SK-N-SH treated with all-trans-retinoic acid at 6 μM for 48 hours (cell line): Measurements from ENCODE around the gene ELF1.

Experiments used
- ATAC-seq: fragments of 200-7000 bp; cut with Tn5 transposase; 3 replicates; pipeline ENCODE4 v1.9.1; 2020; ENCODE audit warnings: mild to moderate bottlenecking, moderate library complexity
- ARNTL ChIP-seq: fragments of 450-650 bp; formaldehyde crosslinking; IDR thresholded peaks from 2 replicates; pipeline ENCODE4 v1.5.0; 2020; ENCODE audit warnings: low read depth, mild to moderate bottlenecking, moderate library complexity, borderline replicate concordance
- BACH2 ChIP-seq: fragments of 250-450 bp; sonication (Bioruptor Pico); IDR thresholded peaks from 2 replicates; pipeline ENCODE4 v1.9.0; 2021; ENCODE audit warnings: mild to moderate bottlenecking, borderline replicate concordance
- CSDC2 ChIP-seq: fragments of 250-450 bp; sonication (Bioruptor Pico); IDR thresholded peaks from 2 replicates; pipeline ENCODE4 v1.5.0; 2020; ENCODE audit warnings: mild to moderate bottlenecking, moderate library complexity
- ESRRG ChIP-seq: fragments of 250-450 bp; sonication (Bioruptor Pico); IDR thresholded peaks from 2 replicates; pipeline ENCODE4 v1.6.1; 2021; ENCODE audit warnings: mild to moderate bottlenecking
- GLIS3 ChIP-seq: fragments of 250-450 bp; sonication (Bioruptor Pico); IDR thresholded peaks from 2 replicates; pipeline ENCODE4 v1.5.0; 2020; ENCODE audit warnings: mild to moderate bottlenecking, moderate library complexity
- OSR1 ChIP-seq: fragments of 250-450 bp; sonication (Bioruptor Pico); IDR thresholded peaks from 2 replicates; pipeline ENCODE4 v1.8.0; 2022; ENCODE audit warnings: moderate library complexity, mild to moderate bottlenecking, inconsistent platforms
- PPARA ChIP-seq: fragments of 250-450 bp; sonication (Bioruptor Pico); IDR thresholded peaks from 2 replicates; pipeline ENCODE4 v1.5.0; 2020; ENCODE audit warnings: mild to moderate bottlenecking, borderline replicate concordance
- RARB ChIP-seq: fragments of 250-450 bp; sonication (Bioruptor Pico); IDR thresholded peaks from 2 replicates; pipeline ENCODE4 v1.8.0; 2021; ENCODE audit warnings: mild to moderate bottlenecking, moderate library complexity
- SNAI2 ChIP-seq: fragments of 250-450 bp; sonication (Bioruptor Pico); IDR thresholded peaks from 2 replicates; pipeline ENCODE4 v1.5.0; 2020; ENCODE audit warnings: mild to moderate bottlenecking, moderate library complexity
- TCF4 ChIP-seq: fragments of 250-450 bp; sonication (Bioruptor Pico); IDR thresholded peaks from 2 replicates; pipeline ENCODE4 v1.8.0; 2021; ENCODE audit warnings: mild to moderate bottlenecking, moderate library complexity, borderline replicate concordance
- TOX ChIP-seq: fragments of 250-450 bp; sonication (Bioruptor Pico); IDR thresholded peaks from 2 replicates; pipeline ENCODE4 v1.8.0; 2021; ENCODE audit warnings: mild to moderate bottlenecking, moderate library complexity, borderline replicate concordance
- ZC3H10 ChIP-seq: fragments of 250-450 bp; sonication (Bioruptor Pico); IDR thresholded peaks from 2 replicates; pipeline ENCODE4 v1.5.1; 2021; ENCODE audit warnings: mild to moderate bottlenecking, moderate library complexity
- ZFP3 ChIP-seq: fragments of 250-450 bp; sonication (Bioruptor Pico); IDR thresholded peaks from 2 replicates; pipeline ENCODE4 v1.5.0; 2020; ENCODE audit warnings: mild to moderate bottlenecking, moderate library complexity
- ZFP30 ChIP-seq: fragments of 450-650 bp; formaldehyde crosslinking; IDR thresholded peaks from 2 replicates; pipeline ENCODE4 v1.5.0; 2022; ENCODE audit warnings: mild to moderate bottlenecking, moderate library complexity
- ZNF565 ChIP-seq: fragments of 450-650 bp; formaldehyde crosslinking; conservative IDR thresholded peaks from 2 replicates; pipeline ENCODE4 v1.5.0; 2020; ENCODE audit warnings: low read depth, mild to moderate bottlenecking, moderate library complexity
- TF ChIP-seq, protein P1 (sequence below): fragments of 250-450 bp; sonication (Bioruptor Pico); IDR thresholded peaks from 2 replicates; pipeline ENCODE4 v1.8.0; 2021; ENCODE audit warnings: low read depth, mild to moderate bottlenecking, moderate library complexity, borderline replicate concordance
- TF ChIP-seq, protein P2 (sequence below): fragments of 250-450 bp; sonication (Bioruptor Pico); IDR thresholded peaks from 2 replicates; pipeline ENCODE4 v1.8.0; 2020; ENCODE audit warnings: mild to moderate bottlenecking, moderate library complexity, borderline replicate concordance
- TF ChIP-seq, protein P3 (sequence below): fragments of 250-450 bp; sonication (Bioruptor Pico); IDR thresholded peaks from 2 replicates; pipeline ENCODE4 v1.5.0; 2020; ENCODE audit warnings: mild to moderate bottlenecking, moderate library complexity
- TF ChIP-seq, protein P4 (sequence below): fragments of 250-450 bp; sonication (Bioruptor Pico); IDR thresholded peaks from 2 replicates; pipeline ENCODE4 v1.5.1; 2020; ENCODE audit warnings: low read depth, mild to moderate bottlenecking, moderate library complexity

The ELF1 gene

DNA sequence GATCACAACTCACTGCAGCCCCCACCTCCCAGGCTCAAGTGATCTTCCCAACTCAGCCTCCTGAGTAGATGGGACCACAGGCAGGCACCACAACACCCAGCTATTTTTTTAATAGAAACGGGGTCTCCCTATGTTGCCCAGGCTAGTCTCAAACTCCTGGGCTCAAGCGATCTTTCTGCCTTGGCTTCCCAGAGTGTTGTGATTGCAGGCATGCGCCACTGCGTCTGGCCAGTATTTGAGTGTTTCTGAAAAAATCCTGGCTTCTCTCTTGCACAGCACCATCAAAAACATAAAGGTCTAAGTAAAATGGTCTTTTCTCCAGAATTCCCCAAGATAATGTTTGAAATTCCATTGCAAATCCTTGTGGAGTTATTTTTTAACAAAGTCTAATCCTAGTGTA lies 47.8 kb downstream of the ELF1 start:
- no peak for ATAC-seq
- TF ChIP-seq CSDC2 (CRISPR knock-in tag) (no peak), GLIS3 (no peak), ZNF565 (CRISPR knock-in tag) (no peak), ESRRG (CRISPR knock-in tag) (no peak), ZFP3 (CRISPR knock-in tag) (no peak), RARB (CRISPR knock-in tag) (no peak), ZC3H10 (no peak), BACH2 (CRISPR knock-in tag) (no peak), ARNTL (CRISPR knock-in tag) (no peak), OSR1 (CRISPR knock-in tag) (no peak), SNAI2 (CRISPR knock-in tag) (no peak)
- TF ChIP-seq, protein P1, sequence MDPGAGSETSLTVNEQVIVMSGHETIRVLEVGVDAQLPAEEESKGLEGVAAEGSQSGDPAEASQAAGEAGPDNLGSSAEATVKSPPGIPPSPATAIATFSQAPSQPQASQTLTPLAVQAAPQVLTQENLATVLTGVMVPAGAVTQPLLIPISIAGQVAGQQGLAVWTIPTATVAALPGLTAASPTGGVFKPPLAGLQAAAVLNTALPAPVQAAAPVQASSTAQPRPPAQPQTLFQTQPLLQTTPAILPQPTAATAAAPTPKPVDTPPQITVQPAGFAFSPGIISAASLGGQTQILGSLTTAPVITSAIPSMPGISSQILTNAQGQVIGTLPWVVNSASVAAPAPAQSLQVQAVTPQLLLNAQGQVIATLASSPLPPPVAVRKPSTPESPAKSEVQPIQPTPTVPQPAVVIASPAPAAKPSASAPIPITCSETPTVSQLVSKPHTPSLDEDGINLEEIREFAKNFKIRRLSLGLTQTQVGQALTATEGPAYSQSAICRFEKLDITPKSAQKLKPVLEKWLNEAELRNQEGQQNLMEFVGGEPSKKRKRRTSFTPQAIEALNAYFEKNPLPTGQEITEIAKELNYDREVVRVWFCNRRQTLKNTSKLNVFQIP (CRISPR knock-in tag), result no peak
- TF ChIP-seq, protein P2, sequence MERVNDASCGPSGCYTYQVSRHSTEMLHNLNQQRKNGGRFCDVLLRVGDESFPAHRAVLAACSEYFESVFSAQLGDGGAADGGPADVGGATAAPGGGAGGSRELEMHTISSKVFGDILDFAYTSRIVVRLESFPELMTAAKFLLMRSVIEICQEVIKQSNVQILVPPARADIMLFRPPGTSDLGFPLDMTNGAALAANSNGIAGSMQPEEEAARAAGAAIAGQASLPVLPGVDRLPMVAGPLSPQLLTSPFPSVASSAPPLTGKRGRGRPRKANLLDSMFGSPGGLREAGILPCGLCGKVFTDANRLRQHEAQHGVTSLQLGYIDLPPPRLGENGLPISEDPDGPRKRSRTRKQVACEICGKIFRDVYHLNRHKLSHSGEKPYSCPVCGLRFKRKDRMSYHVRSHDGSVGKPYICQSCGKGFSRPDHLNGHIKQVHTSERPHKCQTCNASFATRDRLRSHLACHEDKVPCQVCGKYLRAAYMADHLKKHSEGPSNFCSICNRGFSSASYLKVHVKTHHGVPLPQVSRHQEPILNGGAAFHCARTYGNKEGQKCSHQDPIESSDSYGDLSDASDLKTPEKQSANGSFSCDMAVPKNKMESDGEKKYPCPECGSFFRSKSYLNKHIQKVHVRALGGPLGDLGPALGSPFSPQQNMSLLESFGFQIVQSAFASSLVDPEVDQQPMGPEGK (CRISPR knock-in tag), result no peak

DNA sequence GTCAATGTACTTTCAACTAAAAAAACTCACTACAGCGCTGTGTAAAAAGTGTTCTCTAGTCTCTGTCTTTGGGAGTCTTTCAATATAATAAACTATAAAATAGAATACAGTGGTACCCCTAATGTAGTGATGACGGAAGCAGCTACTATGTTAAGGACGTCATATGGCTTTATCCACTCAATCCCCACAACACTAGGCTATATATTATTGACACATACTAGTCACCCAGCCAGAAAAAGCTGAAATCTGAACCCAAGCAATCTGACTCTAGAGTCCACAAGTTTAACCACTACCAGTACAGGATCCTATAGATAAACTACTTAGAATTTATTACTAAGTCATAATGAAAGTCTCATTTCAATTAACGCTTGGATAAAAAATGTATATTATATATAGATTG lies 48.3 kb downstream of the ELF1 start:
- TF ChIP-seq ESRRG (CRISPR knock-in tag) (no peak), ZNF565 (CRISPR knock-in tag) (no peak), TCF4 (CRISPR knock-in tag) (no peak), ZC3H10 (no peak), SNAI2 (CRISPR knock-in tag) (no peak), PPARA (no peak), BACH2 (CRISPR knock-in tag) (no peak)
- TF ChIP-seq, protein P3, sequence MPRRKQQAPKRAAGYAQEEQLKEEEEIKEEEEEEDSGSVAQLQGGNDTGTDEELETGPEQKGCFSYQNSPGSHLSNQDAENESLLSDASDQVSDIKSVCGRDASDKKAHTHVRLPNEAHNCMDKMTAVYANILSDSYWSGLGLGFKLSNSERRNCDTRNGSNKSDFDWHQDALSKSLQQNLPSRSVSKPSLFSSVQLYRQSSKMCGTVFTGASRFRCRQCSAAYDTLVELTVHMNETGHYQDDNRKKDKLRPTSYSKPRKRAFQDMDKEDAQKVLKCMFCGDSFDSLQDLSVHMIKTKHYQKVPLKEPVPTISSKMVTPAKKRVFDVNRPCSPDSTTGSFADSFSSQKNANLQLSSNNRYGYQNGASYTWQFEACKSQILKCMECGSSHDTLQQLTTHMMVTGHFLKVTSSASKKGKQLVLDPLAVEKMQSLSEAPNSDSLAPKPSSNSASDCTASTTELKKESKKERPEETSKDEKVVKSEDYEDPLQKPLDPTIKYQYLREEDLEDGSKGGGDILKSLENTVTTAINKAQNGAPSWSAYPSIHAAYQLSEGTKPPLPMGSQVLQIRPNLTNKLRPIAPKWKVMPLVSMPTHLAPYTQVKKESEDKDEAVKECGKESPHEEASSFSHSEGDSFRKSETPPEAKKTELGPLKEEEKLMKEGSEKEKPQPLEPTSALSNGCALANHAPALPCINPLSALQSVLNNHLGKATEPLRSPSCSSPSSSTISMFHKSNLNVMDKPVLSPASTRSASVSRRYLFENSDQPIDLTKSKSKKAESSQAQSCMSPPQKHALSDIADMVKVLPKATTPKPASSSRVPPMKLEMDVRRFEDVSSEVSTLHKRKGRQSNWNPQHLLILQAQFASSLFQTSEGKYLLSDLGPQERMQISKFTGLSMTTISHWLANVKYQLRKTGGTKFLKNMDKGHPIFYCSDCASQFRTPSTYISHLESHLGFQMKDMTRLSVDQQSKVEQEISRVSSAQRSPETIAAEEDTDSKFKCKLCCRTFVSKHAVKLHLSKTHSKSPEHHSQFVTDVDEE (CRISPR knock-in tag), result no peak
- TF ChIP-seq, protein P1 (CRISPR knock-in tag), result no peak
- TF ChIP-seq, protein P4, sequence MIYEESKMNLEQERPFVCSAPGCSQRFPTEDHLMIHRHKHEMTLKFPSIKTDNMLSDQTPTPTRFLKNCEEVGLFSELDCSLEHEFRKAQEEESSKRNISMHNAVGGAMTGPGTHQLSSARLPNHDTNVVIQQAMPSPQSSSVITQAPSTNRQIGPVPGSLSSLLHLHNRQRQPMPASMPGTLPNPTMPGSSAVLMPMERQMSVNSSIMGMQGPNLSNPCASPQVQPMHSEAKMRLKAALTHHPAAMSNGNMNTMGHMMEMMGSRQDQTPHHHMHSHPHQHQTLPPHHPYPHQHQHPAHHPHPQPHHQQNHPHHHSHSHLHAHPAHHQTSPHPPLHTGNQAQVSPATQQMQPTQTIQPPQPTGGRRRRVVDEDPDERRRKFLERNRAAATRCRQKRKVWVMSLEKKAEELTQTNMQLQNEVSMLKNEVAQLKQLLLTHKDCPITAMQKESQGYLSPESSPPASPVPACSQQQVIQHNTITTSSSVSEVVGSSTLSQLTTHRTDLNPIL (CRISPR knock-in tag), result no peak
- ATAC-seq, result no peak

DNA sequence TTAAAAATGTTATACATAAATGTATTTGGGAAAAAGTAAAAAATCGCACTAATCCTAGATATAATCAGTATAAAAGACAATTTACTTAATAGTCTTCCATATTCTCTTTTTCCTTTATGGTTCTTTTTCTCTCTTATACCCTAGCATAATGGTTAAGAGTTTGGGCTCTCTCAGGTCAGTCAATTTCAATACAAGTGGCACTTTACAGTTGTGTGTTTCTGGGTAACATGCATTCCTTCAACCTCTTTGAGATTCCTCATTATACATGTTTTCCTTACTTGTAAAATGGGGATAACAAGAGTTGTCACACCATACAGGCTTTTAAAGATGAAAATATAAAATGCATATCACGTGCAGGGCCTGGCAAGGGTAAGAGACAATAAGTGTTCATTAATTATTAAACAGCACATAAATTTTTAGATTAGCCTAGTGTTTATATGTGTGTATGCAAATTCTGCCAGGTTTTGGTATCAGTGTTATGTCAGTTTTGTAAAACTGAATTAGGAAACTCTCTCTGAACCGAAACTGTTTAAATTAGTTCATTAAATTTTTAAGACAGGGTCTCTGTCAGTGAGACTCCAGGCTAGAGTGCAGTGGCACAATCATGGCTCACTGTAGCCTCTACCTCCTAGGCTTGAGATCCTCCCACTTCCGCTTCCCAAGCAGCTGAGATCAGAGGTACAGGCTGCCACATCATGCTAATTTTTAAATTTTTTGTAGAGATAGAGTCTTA lies 49.8 kb downstream of the ELF1 start:
- no peak for ATAC-seq
- no peak for TF ChIP-seq SNAI2 (CRISPR knock-in tag)
- TF ChIP-seq, protein P1 (CRISPR knock-in tag), result no peak
- no peak for TF ChIP-seq TOX (CRISPR knock-in tag)
- TF ChIP-seq, protein P3 (CRISPR knock-in tag), result no peak
- TF ChIP-seq, protein P4 (CRISPR knock-in tag), result no peak
- no peak for TF ChIP-seq ZFP30 (CRISPR knock-in tag)
- TF ChIP-seq ZNF565 (CRISPR knock-in tag), result no peak
